Suppressor macrophage treated with lipopolysaccharide for 1 hour (primary cell): ENCODE data around the gene RPP14.
"Not testable (repeated sequence)": the region's sequence is repeated elsewhere in the genome, so short reads cannot be mapped to it uniquely, and the experiment has no call there.

Experiments used
- DNase-seq, 3 donors: peaks; one replicate each; pipeline ENCODE4 v3.0.0-alpha.2; 2020 to 2022

RPP14 gene

DNA sequence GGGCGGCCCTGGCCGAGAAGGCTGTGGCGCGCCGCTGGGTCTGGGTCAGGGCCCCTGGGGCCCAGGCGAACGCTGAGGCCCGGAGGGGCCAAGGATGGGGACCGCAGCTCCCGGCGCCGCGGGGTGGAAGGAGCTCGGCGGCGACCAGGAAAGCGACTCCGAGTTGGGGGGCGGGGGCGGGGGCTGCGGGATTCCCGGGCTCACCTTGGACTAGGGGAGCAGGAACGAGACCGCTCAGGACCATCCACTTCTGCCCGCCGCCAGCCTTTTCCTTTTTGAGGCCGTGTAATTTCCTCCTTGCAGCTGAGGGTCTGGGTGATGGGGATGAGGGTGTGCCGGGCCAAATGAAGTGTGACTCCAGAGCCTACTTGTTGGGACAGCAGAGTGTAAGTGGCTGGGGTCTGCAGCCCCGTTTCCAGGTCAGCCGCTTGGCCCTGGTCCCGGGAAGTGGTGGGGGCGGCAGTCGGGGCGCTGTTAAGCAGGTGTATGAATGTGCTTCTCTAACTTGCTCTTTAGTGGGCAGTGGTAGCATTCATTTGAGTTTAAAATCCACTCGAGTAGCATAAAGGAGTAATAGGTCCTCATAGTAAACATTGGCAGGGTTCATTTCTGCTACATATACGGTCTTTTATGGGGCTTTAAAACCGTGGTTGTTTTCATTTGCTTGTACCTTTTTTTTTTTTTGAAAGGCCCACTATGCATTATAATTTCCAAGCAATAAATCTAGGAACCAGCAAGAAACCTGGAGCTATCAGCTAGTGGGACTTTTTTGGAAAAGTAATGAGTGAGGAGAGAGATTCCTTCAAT lies 27.4 kb downstream of the RPP14 start:
- no peak for DNase-seq

DNA sequence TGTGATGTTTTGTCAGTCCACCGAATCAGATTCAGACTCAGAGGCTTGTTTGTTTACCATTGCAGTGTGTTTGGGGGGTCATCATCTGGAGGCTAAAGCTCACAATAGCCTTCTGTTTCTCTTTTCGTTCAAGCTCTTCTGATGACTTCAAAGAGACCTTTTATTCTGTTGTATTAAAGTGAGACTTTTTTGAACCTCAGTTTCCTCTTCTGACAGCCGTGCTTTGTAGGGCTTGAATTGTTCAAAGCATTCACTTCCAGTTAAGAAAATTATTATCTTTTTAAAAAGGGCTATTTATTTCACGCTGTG lies 27.9 kb downstream of the RPP14 start:
- DNase-seq, result no peak

DNA sequence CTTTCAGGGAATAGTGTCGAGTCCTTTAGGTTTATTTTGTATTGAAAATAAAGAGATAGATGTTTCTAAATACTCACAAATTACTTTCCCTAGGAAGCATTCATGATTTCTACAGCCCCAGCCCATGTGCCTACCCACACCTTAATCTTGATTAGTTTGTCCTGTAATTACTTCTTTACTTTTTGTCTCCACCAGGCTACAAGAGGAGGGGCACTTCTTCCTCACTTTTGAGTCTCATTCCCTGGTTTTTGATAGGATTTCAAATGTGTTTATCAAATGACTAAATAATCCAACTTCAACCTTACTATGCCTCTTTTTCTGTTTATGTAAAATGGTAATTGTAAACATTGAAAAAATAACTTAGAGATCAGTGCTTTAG lies 28.4 kb downstream of the RPP14 start:
- DNase-seq, result no peak

DNA sequence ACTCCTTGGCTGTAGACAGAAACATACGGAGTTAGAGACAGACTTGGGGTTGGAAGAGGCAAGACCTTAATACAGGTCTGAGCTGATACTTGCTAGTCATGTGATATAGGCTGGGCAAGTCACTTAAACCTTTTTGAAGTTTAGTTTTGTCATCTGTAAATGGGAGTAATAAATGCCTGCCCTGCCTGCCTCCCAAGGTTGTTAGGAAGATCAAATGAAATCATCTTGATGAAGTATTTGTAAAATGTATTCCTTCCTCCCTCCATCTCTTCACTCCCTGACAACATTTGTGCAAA lies 29.6 kb downstream of the RPP14 start:
- DNase-seq, result peak in 1 of 3 donors; percentile 25

DNA sequence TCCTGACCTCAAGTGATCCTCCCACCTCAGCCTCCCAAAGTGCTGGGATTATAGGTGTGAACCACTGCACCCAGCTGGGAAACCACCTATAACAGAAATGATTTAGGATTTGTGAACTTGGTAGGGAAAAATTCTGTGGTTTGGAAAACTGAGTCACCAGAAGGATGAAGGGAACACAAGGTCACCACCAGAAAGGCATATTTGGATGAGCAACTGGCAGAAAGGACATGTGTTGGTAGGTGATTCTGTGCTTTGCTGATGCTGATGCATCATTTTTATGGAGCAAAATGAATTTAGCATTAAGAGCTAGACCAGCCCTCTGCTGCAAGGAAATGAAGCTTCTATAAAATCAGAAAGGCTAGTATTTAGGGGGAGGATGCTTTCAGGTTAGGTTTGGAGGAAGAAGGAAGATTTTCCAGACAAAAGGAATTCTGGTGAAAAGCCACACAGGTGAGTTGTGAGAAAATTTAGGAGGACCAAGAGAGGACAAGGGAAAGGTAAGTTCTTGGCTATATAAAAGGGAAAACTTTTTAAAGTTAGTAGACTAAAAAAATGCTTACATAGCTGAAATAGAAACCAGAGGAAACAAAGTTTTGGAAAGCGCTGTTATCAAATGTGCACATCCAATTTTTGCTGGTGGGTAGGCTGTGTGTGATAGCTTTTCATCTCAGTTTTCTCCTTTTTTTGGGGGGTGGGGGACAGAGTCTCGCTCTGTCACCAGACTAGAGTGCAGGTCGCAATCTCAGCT lies 30.3 kb downstream of the RPP14 start:
- peak in 1 of 3 donors; percentile 51 for DNase-seq

DNA sequence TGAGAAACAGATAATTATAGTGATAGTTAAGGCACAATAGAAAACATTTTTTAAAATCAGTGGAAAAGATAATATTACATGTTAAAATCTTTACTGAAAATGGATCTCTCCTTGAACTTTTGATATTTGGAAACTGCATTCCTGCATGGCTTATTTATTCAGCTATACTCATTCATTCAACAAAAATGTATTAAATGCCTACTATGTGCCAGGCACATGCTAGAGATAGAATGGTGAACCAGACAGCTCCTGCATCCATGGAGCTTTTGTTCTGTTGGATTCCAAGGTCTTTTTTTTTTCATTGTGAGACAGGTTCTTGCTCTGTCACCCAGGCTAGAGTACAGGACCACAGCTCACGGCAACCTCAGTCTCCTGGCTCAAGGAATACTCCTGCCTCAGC lies 31.1 kb downstream of the RPP14 start:
- DNase-seq, result no peak

DNA sequence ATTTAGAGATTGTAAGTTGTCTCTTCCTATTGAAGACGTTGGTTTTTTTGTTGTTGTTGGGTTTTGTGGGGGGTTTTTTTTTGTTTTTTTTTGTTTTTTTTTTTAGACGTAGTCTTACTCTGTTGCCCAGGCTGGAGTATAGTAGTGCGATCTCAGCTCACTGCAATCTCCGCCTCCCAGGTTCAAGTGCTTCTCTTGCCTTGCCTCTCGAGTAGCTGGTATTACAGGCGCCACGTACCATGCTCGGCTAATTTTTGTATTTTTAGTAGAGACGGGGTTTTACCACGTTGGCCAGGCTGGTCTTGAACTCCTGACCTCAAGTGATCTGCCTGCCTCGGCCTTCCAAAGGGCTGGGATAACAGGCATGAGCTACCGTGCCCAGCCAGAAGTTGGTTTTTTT lies 33.1 kb downstream of the RPP14 start:
- not testable (repeated sequence) for DNase-seq

DNA sequence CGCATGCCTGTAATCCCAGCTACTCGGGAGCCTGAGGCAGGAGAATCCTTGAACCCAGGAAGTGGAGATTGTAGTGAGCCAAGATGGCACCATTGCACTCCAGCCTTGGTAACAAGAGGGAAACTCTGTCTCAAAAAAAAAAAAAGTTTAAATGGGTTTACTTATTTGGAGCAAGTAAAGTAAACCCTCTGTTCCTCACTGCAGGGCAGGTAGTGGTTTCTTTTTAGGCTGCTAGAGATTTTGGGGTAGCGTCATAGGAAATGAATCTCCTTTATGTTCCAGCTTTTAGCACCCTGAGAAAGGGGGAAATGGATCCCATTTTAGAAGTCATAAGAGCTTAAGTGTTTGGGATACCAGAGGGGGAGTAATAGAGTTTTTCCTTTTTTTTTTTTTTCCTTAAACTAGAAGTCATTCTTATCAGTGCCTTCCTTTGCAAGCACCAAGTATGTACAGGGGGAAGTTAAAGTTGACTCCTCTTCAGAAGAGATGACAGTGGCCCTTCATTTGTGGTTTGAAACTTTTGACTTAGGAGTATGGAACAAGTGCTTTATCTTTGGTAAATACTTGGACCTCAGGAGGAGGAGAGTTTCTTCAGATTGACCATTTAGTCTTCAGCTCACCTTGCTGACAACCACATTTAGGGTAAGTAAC lies 34.7 kb downstream of the RPP14 start:
- DNase-seq, result no peak

DNA sequence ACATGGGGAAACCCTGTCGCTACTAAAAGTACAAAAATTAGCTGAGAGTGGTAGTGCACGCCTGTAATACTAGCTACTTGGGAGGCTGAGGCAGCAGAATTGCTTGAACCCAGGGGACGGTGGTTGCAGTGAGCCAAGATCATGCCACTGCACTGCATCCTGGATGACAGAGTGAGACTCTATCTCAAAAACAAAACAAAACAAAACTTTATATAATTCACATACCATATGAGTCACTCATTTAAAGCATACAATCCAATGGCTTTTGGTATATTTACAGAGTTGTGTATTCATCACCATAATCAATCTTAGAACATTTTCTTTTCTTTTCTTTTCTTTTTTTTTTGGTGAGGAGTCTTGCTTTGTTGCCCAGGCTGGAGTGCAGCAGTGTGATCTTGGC lies 35.3 kb downstream of the RPP14 start:
- DNase-seq, result no peak

DNA sequence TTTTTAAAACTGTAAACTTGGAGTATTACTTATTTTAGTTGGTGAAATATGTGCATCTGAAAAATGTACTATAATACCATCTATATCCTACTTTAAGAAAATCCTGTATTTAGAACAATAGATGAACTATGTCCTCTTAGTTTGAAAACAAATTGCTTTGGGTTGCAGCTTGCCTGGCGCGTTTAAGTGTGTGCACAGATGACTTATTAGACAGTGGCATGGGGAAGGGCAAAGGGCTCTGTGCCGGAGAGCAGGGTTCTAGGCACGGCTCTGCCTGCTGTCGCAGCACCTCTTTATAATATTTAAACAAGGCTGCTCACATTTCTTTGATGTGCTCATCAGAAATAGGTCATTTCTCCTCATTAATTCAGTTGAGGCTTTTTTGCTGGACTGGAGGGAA lies 36.6 kb downstream of the RPP14 start:
- DNase-seq, result no peak

DNA sequence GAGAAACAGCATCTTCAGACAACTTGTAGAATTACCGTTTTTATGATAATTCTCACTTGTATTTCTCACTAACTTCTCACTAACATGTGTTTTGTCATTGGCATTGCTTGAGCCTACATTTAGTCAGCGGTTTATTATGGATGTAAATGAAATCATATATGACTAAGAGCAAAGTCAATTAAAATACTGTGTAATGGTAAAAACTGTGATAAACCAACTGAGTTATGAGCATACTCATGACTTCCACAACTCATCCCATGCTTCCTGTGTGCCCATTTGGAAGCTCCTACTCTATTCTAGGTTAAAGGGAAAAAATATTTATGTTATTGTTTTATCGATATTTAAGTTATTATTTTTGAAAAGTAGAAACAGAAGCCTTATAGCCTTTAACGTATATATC lies 39.4 kb downstream of the RPP14 start:
- DNase-seq, result no peak

DNA sequence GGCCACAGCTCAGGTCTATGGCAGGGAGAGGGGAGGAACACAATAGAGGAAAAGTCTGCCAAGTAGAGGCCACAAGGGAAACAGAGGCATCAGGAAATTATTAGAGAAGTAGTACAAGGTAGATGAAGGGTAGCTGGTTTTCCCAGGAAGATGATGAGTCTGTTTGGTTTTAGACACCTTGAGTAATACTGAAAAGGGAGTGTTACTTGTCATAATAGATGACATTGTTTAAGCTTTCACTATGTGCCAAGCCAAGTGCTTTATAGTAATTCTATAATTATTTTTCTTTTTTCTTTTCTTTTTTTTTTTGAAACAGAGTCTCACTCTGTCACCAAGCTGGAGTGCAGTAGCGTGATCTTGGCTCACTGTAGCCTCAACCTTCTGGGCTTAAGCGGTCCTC lies 40.3 kb downstream of the RPP14 start:
- DNase-seq, result no peak

DNA sequence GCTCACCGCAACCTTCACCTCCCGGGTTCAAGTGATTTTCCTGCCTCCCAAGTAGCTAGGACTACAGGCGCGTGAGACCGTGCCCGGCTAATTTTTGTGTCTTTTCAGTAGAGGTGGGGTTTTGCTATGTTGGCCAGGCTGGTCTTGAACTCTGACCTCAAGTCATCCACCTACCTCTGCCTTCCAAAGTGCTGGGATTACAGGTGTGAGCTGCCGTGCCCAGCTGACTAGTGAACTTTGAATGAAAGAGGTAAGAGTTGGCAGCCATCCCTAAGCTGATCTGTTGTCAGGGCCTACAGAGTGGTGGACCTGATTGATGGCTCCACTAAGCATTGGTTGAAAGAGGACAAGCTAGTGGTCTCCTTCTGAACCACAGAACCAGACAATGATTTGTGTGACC lies 41.9 kb downstream of the RPP14 start:
- DNase-seq, result no peak

DNA sequence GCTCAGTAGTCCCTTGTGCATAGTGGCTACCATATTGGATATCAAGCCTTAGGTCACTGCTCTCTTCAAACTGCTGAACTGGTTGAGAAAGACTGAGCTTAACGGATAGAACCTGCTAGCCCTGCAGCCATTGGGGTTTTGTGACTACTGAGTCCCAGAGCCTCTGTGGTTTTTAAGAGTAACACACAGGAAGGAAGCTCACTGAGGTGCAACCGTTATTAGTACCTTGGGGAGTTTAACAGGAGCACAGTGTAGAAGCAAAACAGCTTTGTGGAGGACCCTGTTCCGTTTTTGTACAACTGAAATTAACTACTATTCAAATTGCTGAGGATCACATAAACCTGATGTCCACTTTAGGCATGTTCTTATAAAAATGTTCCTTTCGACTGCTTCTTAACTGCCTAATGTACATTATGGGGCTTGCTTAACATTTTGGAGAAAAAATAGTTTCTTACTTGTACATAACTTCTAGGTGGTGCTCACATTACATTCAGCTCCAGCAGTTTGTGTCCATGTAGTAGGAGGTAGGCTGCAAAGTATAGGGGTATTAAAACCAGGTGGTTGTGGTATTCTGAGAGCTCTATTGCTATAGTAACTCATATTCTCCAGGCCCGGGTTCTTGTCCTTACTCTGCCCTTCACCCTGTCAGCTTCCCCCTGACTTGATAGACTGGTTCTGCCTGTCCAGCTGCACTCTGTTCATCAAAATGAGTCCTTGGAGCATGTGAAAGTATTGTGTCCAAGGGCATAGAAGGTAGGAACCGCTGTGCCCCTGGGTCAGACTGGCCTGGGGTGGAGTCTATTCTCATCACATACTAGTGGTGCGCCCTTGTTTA lies 44.0 kb downstream of the RPP14 start:
- DNase-seq, result no peak

DNA sequence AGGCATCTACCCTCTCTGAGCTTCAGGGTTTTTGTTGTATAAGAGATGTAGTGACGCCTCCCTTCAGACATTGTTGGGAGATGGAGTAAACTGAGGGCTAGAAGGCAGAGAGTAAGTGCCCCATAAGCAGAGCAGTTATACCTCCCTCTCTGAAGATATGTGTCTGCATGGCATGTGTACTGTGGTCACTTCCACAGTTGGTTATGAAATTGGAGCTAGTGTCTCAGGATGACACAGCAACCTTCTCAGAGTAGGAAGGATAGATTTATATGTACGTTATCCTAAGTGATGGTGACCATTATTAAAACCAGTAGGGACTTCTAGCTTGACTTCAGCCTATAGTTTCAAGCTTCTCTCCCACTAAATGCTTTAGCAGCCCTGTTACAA lies 44.6 kb downstream of the RPP14 start:
- DNase-seq, result peak; percentile 45 to 70 (median 64)

DNA sequence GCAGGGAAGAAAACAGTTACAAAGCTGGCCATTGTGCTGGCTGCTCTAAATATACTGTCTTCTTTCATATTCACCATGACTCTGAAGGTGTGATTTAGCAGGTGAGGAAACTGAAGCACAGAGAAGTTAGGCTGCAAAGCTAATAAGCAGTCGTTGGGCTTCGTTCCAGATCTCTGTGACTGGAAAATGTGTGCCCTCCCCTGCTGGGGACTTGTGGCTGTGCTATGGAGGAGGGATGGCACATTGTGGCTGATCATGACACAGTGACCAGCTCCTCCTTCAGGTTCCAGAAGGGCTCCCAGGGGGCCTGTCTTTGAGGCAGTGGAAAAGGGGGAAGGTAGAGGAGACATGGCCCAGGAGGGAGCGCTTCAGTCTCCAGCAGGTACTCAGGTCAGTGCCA lies 45.9 kb downstream of the RPP14 start:
- DNase-seq, result peak in 1 of 3 donors; percentile 26

DNA sequence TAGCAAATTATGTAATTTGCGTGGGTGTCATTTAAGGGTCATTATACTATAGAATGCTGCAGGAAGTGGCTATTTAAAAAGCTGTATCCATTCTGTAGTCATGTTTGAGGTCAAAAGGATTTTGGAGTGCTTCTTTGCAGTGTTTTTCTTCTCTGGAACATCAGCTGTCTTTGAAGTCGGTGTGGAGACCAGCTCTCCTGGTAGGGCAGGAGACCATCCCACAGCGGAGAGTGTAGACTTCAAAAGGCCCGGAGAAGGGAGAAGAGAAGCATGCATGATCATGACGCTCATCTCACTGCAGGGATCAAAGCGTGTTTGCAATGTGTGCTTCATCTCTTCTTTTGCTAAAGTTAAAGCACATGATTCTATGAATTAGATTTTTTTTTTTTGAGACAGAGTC lies 46.6 kb downstream of the RPP14 start:
- peak in 1 of 3 donors; percentile 24 for DNase-seq

DNA sequence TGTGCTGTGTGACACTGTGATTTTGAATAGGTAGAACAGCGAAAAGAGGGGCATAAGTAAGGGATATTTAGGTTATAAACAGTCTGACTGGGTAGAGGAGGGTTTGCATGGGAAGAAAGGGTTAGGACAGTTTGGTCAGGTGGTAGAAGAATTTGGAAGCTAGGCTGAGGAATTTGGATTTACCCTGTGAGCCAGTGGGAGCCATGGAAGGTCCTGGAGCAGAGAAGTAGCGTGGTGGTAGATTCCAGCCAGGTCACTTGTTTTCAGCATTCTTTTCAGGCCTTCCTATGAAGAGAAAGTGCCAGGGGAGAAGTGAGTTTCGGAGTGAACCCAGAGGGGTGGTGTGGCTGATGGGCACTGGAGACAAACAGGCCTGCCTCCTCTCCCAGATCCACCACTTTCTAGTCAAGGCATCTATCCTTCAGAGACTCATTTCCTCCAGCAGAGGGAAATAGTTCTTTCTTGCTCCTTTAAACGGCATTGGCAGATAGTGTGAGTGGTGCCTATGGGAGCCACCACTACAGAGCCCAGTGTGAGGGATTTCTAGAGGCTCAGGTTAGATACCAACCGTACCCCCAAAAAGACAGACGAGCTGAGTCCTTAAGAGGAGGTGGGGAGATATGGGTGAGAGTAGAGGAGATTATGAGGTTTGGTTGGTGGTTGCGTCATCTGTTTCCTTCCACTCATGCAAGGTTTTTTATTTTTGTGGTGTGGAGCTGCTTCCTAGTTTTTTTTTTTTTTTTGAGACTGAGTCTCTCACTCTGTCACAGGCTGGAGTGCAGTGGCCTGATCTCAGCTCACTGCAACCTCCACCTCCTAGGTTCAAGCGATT lies 47.9 kb downstream of the RPP14 start:
- DNase-seq, result peak; percentile 72 to 81 (median 78)

DNA sequence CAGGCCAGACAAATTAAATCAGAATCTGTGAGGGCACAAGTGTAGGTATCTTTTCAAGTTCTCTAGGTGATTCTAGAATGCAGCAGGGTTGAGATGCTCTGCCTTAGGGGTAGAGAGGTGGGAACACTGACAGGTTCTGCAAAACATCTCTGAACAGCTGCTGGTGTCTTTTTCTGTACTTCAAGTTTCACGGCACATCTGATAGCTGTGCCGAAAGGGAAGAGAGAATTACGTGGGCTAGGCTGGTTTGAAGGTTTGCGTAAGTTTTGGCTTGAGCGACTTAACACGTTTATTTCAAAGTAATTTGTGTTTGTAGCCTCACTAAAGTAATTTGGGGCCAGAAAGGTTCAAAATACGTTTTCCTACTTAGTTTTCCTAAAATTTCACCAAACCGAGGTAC lies 49.1 kb downstream of the RPP14 start:
- DNase-seq, result peak; percentile 57 to 69 (median 64)

DNA sequence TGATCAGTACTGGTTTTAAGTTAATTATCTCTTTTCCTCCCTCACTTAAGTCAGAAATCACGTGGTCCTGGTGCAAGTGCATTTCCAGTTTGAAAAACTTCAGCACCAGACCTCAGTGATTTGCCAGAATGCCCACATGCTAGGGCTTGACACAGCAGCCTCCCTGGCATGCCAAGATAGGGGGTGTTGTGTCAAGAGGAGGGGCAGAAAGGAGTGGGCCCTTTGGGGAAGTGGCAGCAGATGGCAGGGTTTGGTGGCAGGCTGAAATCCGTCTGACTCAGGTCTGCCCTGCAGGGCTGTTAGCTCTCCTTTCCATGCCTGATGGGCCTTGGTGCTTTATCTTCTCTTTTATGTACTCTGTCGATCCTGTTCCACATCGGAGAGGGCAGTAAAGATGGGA lies 50.0 kb downstream of the RPP14 start:
- peak; percentile 71 to 81 (median 79) for DNase-seq

DNA sequence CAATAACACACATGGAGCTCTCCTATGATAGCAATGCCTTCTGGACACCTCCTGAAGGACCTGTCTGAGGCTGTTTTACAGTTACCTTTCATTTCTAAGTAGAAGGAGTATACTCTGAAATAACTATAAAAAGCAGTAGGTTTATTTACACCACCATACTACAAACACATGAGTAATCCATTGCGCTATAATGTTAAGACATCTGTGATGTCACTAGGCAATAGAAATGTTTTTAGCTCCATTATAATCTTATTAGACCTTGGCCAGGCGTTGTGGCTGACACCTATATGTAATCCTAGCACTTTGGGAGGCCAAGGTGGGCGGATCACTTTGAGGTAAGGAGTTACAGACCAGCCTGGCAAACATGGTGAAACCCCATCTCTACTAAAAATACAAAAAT lies 51.4 kb downstream of the RPP14 start:
- peak in 1 of 3 donors; percentile 19 for DNase-seq

DNA sequence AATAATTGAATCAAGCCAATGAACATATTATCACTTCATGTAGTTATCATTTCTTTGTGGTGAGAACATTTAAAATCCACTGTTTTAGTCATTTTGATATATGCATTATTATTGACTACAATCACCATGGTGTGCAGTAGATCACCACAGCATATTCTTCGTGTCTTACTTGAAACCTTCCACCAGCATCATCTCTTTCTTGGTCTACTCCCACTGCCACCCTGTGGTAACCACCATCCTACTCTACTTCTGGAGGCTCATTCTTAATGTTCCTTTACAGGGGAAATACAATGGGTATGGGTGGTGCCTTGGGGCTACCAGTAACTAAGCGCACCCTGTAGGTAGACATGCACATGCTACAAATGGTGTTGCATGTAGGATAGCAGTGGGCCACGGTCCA lies 52.0 kb downstream of the RPP14 start:
- DNase-seq, result no peak

DNA sequence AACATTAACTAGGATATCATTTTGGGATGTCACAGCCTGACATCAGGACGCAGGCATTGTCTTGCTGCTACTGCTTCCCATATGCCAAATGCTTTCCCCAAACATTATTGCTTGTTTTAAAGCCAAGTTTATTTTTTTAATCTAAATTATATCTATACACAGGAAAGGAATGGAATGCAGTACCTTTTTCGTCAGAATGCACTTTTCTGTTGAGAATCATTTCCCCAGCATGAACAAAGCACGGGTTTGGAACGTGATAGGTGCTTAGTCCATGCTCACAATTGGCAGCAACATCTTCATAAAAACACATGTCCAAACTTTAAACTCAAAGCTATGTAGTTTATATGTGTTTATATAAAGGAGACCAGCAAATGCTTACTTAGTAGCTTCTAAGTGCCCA lies 52.8 kb downstream of the RPP14 start:
- DNase-seq, result no peak
